Heart left ventricle (tissue), 13 donors: ENCODE measurements around the gene CTNNA3.

Experiments
- CTCF ChIP-seq, 12 donors: fragments of 200-600 bp; sonication (generic) in 4 of 12; IDR thresholded peaks; one replicate each; pipeline versions ENCODE4 v1.5.0 to v1.8.0; 2018 to 2022; ENCODE audit warnings: antibody characterized with exemption in 12 of 12, mild to moderate bottlenecking in 5 of 12
- POLR2A ChIP-seq, 2 donors: fragments of 450-650 bp; IDR thresholded peaks; one replicate each; pipeline ENCODE4 v1.6.1; 2017; ENCODE audit warnings: antibody characterized with exemption in 2 of 2, mild to moderate bottlenecking in 2 of 2, moderate library complexity in 2 of 2
- donor health status: ischemic (EF 13 %, LVEDD 7.1; RV severe dilation, severe dysfunction).
- donor health status: DM: no; HTN: yes; CAD: no.
- donor health status: DM: no; HTN: no; CAD: no.
- donor health status: ischemic (EF 25% LVEDD 6.9; RV normal size, moderate dysfunction).
- donor health status: ischemic (EF 25% LVEDD 5.7; RV mildly dilated, moderate dysfunction).
- donor health status: ischemic (EF 35%, LVEDD 5.7; RV mildly dilated, moderate dysfunction).
- donor health status: nonischemic (EF 11% LVEDD 7.7; RV severe dilation, severe dysfunction).
- donor health status: DM: yes; HTN: yes; CAD: no.
- donor health status: PGD.
- donor health status: ischemic (EF 29% LVEDD 5.4; RV normal size, mild dysfunction).
- donor health status: nonischemic (EF 23%, LVEDD 6.1; RV moderate dilation, normal function).

GRCh38 chr10:66880826-66881225, 815.2 kb downstream of the CTNNA3 start:
- no peak for TF ChIP-seq CTCF (IDR thresholded peaks at IDR 0.05)
- no peak for TF ChIP-seq POLR2A (IDR thresholded peaks at IDR 0.05)
